Aorta (tissue), 5 donors: ENCODE measurements around the gene CREM. TPM values are rescaled to one million over a fixed set of nuclear protein-coding genes. Genes with fewer than 3 reads are reported as not detected.

Experiments used
- ATAC-seq: fragments of 200-7000 bp; cut with Tn5 transposase; one replicate; pipeline ENCODE4 v1.9.1; 2022; ENCODE audit warnings: moderate library complexity; ENCODE audit not compliant: low FRiP score
- DNase-seq, 2 donors: peaks; one replicate each; pipeline ENCODE4 v3.0.0-alpha.2; 2020
- H3K27ac ChIP-seq, 2 donors: one replicate each; pipeline ENCODE4 v1.5.1; 2013; ENCODE audit warnings: low read length in 2 of 2, mild to moderate bottlenecking in 2 of 2, moderate library complexity in 2 of 2, control low read depth in 1 of 2, inconsistent platforms in 1 of 2, low read depth in 1 of 2
- H3K27me3 ChIP-seq, 2 donors: one replicate each; pipeline ENCODE4 v1.6.1; 2013; ENCODE audit warnings: control low read depth in 1 of 2, low read length in 1 of 2, mild to moderate bottlenecking in 1 of 2, moderate library complexity in 1 of 2; ENCODE audit not compliant: insufficient read depth in 2 of 2, control insufficient read depth in 1 of 2
- H3K36me3 ChIP-seq, 2 donors: one replicate each; pipeline ENCODE4 v1.6.1; 2013; ENCODE audit warnings: control low read depth in 1 of 2, low read length in 1 of 2, mild to moderate bottlenecking in 1 of 2; ENCODE audit not compliant: insufficient read depth in 2 of 2, control insufficient read depth in 1 of 2
- H3K4me1 ChIP-seq, 2 donors: one replicate each; pipeline ENCODE4 v1.6.1; 2013; ENCODE audit warnings: low read length in 2 of 2, control low read depth in 1 of 2, mild to moderate bottlenecking in 1 of 2, moderate library complexity in 1 of 2; ENCODE audit not compliant: insufficient read depth in 2 of 2, control insufficient read depth in 1 of 2
- H3K4me3 ChIP-seq, 2 donors: one replicate each; pipeline ENCODE4 v1.5.1; 2013; ENCODE audit warnings: low read length in 2 of 2, control low read depth in 1 of 2, mild to moderate bottlenecking in 1 of 2
- H3K9me3 ChIP-seq: one replicate; pipeline ENCODE4 v1.6.1; 2013; ENCODE audit warnings: mild to moderate bottlenecking, low read length; ENCODE audit not compliant: control insufficient read depth
- WGBS, 2 donors: extraction: QIAGEN DNeasy Blood & Tissue Kit; methylation state at CpG; one replicate each; pipeline ENCODE4 v1.1.7; 2013; 5-methylcytosine and 5-hydroxymethylcytosine counted together
- intact Hi-C, 2 donors: fragments of 100-400 bp; cut with DNase I; formaldehyde crosslinking; loops; one replicate each; pipeline versions ENCODE4 v1.14.2 to v1.15.0; 2022
- polyA plus RNA-seq, 2 donors: library from polyadenylated mRNA; stranded (reverse); fragments of 200-250 nt; gene quantifications; one replicate each; pipeline ENCODE4 v1.2.3, GENCODE V29; 2013
- total RNA-seq, 2 donors: library from RNA; stranded (reverse); fragmentation: NEBNext Ultra II Directional; extraction: Animal tissue kit (Norgen Biotek cat#: 25700); gene quantifications; one replicate each; pipeline ENCODE4 v1.2.1, GENCODE V29; 2021
- donor health status: healthy with polysubstance abuse.
- donor health status: Bipolar disorder and iron deficiency.
- donor health status: DM: no; HTN: no; CAD: no.
- donor health status: DM: no; HTN: no; CAD: no.
- donor health status: DM: yes; HTN: yes; CAD: no.

CREM gene
- total and polyA plus RNA-seq, 4 donors = 38.9 to 71.5 (median 47.2) TPM

DNA sequence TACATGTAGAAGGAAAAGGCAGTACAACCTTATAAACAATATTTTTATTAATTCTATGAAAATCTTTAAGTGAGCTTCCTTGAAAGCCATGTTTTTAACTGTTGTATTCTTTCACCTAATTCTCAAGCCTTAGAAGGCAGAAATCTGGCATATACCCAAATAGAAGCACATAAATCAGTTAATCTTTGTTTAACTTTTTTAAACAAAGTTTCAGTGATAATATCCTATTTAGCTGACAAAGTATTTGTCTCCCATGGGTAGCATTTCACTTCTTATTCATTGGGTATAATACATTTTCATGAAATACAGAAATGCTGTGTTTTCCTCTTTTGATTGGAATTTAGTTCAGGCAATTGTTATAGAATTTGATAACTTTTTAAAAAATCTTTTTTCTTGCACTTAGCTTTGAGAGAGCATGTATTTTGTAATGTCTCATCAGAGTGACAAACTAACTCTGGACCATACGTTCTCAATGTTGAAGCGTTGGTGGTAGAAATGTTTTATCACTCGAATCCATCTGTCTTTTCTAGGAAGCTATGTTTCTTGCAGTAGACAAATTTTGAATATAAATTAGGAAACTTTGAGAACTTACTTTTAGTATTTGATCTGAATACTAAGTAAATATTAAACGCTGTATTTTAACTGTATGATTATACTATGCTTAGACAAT, 78.1 kb downstream of the CREM start:
- ATAC-seq (no peak), DNase-seq (no peak)
- Histone ChIP-seq H3K9me3 (no peaks in the 10 kb centered on the region), H3K4me3 (no peak overlapping the region), H3K36me3 (peaks cover 0 to 2% of the 10 kb centered on the region in 2 donors), H3K4me1 (no peaks in the 10 kb centered on the region), H3K27ac (no peak overlapping the region), H3K27me3 (no peaks in the 10 kb centered on the region)
- intact Hi-C loops = no loop called here
- 83 to 87% methylated on average over 4 of the region's 4 CpGs for WGBS, 2 donors

DNA sequence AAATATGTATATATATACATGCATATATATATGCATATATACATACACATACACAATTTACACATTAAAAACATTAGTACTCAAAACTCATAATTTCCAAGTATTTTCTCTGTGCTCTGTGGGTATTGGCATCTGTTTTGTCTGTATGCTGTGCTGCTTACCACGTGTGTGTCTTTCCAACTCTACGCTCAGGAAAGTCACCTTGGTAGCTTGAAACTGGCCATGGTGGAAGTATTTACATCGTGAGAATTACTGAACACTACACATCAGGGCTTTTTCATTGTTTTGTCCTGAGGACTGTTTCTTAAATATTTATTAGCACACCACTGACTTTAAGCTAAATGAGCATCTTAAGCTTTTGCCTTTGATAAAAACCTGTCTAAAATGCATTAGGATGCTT, 79.6 kb downstream of the CREM start:
- ATAC-seq (no peak), DNase-seq (no peak)
- Histone ChIP-seq H3K27ac (no peak overlapping the region), H3K36me3 (peaks cover 0 to 2% of the 10 kb centered on the region in 2 donors), H3K4me3 (no peak overlapping the region), H3K9me3 (no peaks in the 10 kb centered on the region), H3K27me3 (no peaks in the 10 kb centered on the region), H3K4me1 (no peaks in the 10 kb centered on the region)
- 91 to 92% methylated on average over 3 of the region's 3 CpGs for WGBS, 2 donors
- intact Hi-C loops = no loop called here

DNA sequence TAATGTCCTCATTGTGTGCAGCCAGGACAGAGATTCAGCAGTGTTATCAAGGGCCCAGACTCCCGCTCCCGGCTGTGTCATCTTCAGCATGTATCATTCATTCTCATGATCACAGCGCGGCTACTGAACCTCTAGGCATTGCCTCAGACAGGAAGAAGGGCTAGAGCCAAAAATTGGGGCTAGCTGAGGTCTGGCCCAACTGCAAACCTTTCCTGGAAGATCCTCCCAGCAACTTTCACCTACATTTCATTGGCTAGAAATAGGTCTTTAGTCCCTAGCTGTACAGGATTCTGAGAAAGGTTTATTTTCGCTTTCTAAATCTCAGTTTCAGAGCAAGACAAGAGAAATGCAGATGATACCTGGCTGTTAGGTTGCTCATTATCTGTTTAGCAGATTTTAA, 81.9 kb downstream of the CREM start:
- no peak for DNase-seq
- H3K36me3 ChIP-seq = peaks cover 0 to 2% of the 10 kb centered on the region in 2 donors
- H3K4me1 ChIP-seq = no peaks in the 10 kb centered on the region
- H3K9me3 ChIP-seq = no peaks in the 10 kb centered on the region
- no peak overlapping the region for H3K27ac ChIP-seq
- no peak overlapping the region for H3K4me3 ChIP-seq
- H3K27me3 ChIP-seq = no peaks in the 10 kb centered on the region
- ATAC-seq = no peak
- 95 to 97% methylated on average over 5 of the region's 5 CpGs for WGBS, 2 donors
- intact Hi-C loops = no loop called here

DNA sequence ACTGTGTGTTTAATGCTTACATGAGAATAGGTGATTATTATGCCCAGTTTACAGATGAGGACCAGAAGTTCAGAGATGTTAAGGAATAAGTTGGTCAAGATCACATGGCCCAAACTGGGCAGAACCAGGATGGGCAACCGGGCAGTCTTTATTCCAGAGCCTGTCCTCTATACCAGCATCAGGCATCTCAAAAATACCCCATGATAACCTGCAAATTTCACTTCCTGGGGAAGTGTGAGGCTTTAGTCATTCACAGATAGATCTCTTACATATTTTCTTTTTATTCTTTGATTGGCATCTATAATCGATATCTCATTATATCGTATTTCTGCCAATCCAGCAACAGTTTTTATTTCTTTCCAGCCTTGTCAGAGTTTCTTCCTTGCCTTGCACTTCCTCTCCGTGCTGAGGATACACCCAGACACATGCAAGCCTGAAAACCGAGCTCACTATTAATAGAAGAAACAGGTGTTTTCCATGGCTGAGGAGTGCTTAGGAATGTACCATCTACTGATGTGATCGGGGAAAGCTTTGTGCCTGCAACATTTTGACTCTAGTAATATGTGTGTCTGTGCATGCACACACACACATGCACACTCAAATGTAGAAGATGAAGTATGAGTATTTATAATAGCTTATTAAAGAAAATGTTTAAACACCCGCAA, 82.4 kb downstream of the CREM start:
- WGBS, 2 donors = 78 to 87% methylated on average over 7 of the region's 7 CpGs
- no peaks in the 10 kb centered on the region for H3K4me1 ChIP-seq
- no peaks in the 10 kb centered on the region for H3K27me3 ChIP-seq
- ATAC-seq (no peak), DNase-seq (no peak)
- intact Hi-C loops = no loop called here
- H3K9me3 ChIP-seq = no peaks in the 10 kb centered on the region
- H3K27ac ChIP-seq = no peak overlapping the region
- H3K36me3 ChIP-seq = peaks cover 0 to 2% of the 10 kb centered on the region in 2 donors
- no peak overlapping the region for H3K4me3 ChIP-seq

DNA sequence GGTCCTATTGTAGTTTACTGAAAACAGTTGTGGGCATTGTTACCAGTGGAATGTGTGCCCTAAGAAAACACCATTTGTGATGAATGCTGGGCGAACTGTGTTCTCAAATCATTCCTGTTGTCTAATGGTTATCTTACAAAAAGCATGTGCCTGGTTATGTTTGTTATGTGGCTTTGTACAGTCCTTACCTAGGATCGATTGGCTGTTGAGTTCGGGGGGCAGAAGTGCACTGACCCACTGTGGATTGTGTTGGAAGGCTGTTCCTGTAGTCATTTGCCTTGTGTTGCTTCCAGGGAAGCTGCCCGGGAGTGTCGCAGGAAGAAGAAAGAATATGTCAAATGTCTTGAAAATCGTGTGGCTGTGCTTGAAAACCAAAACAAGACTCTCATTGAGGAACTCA, 84.3 kb downstream of the CREM start:
- Histone ChIP-seq H3K9me3 (no peaks in the 10 kb centered on the region), H3K27ac (no peak overlapping the region), H3K4me1 (no peaks in the 10 kb centered on the region), H3K36me3 (peaks cover 0 to 2% of the 10 kb centered on the region in 2 donors), H3K27me3 (no peaks in the 10 kb centered on the region), H3K4me3 (no peak overlapping the region)
- ATAC-seq (no peak), DNase-seq (no peak)
- WGBS, 2 donors = 77 to 78% methylated on average over 6 of the region's 6 CpGs
- intact Hi-C loops = loop anchor here in 1 of 2 donors (10.0 kb wide), 2 partner anchors 216 to 546 kb away; no protein-coding TSS in a partner anchor

DNA sequence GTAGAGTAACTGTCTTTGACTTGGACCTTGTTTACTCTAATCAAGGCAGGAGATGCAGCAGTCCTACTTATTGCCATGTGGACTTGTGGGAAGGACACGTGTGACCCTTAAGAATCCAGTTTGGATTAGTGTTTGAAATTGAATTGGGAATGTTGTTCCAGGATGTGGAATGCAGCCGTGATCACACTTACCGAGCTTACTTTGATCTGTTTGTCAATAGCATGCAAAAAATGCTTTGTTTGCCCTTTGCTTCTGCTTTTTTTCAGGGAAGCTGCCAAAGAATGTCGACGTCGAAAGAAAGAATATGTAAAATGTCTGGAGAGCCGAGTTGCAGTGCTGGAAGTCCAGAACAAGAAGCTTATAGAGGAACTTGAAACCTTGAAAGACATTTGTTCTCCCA, 84.7 kb downstream of the CREM start:
- intact Hi-C loops = loop anchor here in 1 of 2 donors (10.0 kb wide), 2 partner anchors 217 to 547 kb away; no protein-coding TSS in a partner anchor
- peaks cover 0 to 2% of the 10 kb centered on the region in 2 donors for H3K36me3 ChIP-seq
- no peak for ATAC-seq
- no peaks in the 10 kb centered on the region for H3K4me1 ChIP-seq
- 49 to 54% methylated on average over 7 of the region's 7 CpGs for WGBS, 2 donors
- no peaks in the 10 kb centered on the region for H3K9me3 ChIP-seq
- no peaks in the 10 kb centered on the region for H3K27me3 ChIP-seq
- no peak overlapping the region for H3K4me3 ChIP-seq
- no peak overlapping the region for H3K27ac ChIP-seq
- DNase-seq = no peak

DNA sequence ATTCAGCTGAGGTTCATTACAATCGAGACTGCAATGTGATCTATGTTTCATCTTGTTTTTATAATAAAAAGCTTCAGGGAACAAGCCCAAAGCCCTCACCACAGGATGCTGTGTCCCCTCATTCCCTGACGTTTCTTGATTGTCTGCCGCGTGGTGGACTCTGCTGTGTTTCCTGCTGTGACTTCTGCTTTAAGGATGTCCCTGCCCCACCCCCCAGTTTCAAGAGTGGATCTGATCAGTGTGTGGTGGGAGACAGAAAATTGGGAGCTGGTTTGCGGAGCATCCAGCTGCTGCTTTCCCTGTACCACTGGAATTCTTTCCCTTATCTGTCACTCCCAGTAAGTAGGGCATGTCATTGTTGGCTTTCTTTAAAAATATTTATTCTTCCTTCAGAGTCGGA, 86.2 kb downstream of the CREM start:
- intact Hi-C loops = loop anchor here in 1 of 2 donors (10.0 kb wide), 2 partner anchors 218 to 548 kb away; no protein-coding TSS in a partner anchor
- DNase-seq (peak in 1 of 2 donors; percentile 77), ATAC-seq (no peak)
- no peaks in the 10 kb centered on the region for H3K4me1 ChIP-seq
- H3K9me3 ChIP-seq = no peaks in the 10 kb centered on the region
- 48 to 49% methylated on average over 6 of the region's 6 CpGs for WGBS, 2 donors
- H3K27ac ChIP-seq = no peak overlapping the region
- no peaks in the 10 kb centered on the region for H3K27me3 ChIP-seq
- H3K4me3 ChIP-seq = no peak overlapping the region
- H3K36me3 ChIP-seq = peaks cover 0 to 2% of the 10 kb centered on the region in 2 donors

DNA sequence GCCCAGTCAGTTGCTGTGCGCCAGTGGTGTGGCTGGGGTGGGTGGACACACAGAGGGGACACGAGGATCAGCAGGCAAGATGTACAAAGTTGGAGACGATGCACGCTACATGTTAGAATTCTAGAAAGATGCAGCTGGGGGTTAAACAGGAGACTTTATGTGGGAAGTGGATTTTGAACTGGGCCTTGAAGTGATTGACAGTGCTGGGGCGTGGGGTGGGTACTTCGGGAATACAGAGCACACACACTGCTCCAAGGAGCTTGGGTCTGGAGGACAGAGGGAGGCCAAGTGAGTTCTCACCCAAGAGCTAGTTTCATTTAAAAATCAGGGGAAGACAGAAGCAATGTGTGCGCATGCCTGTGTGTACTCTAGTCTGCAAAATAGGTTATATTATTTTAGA, 87.1 kb downstream of the CREM start:
- 94 to 96% methylated on average over 7 of the region's 7 CpGs for WGBS, 2 donors
- no peaks in the 10 kb centered on the region for H3K9me3 ChIP-seq
- no peak overlapping the region for H3K4me3 ChIP-seq
- peaks cover 0 to 2% of the 10 kb centered on the region in 2 donors for H3K36me3 ChIP-seq
- ATAC-seq (no peak), DNase-seq (no peak)
- no peaks in the 10 kb centered on the region for H3K27me3 ChIP-seq
- intact Hi-C loops = loop anchor here in 1 of 2 donors (10.0 kb wide), 2 partner anchors 219 to 549 kb away; no protein-coding TSS in a partner anchor
- H3K27ac ChIP-seq = no peak overlapping the region
- no peaks in the 10 kb centered on the region for H3K4me1 ChIP-seq

DNA sequence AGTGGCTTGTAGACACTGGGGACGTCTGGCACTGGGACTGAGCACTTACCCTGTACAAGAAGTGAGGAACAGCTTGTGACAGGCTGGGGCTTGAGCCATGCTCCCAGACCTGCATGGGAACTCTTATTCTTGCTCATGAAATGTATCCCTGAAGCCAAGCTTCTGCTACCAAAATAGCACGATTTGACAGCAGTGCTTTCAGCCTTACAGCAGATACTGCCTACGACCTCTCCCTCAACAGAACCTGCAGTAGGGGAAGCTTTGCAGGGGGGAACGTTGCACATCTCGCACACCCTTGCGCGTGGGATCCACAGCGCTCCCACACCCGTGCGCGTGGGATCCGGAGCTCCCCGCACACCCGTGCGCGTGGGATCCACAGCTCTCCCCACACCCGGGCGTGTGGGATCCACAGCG, 88.0 kb downstream of the CREM start:
- no peak for DNase-seq
- no peak for ATAC-seq
- Histone ChIP-seq H3K4me3 (no peak overlapping the region), H3K27me3 (no peaks in the 10 kb centered on the region), H3K36me3 (no peaks in the 10 kb centered on the region), H3K4me1 (no peaks in the 10 kb centered on the region), H3K9me3 (no peaks in the 10 kb centered on the region), H3K27ac (no peak overlapping the region)
- intact Hi-C loops = loop anchor here in 1 of 2 donors (10.0 kb wide), 2 partner anchors 220 to 550 kb away; no protein-coding TSS in a partner anchor
- 85 to 86% methylated on average over 19 of the region's 19 CpGs for WGBS, 2 donors
